OCI-M2 (cell line): ENCODE results near the gene RMND1.
"Not testable (repeated sequence)": the region's sequence is repeated elsewhere in the genome, so short reads cannot be mapped to it uniquely, and the experiment has no call there.

Experiments used
- DNase-seq: peaks from one replicate; lab custom pipeline; 2025; ENCODE audit not compliant: unreplicated experiment; lab: John Stamatoyannopoulos, UW

Gene RMND1

GRCh38 chr6:151387175-151387970 lies 64.6 kb downstream of the RMND1 start:
- no peak for DNase-seq

GRCh38 chr6:151385177-151385576 lies 66.7 kb downstream of the RMND1 start:
- DNase-seq = no peak

GRCh38 chr6:151384151-151384550 lies 67.8 kb downstream of the RMND1 start:
- DNase-seq = no peak

- not testable (repeated sequence) for DNase-seq
Observed at GRCh38 chr6:151382631-151383030, 69.3 kb downstream of the RMND1 start.

- no peak for DNase-seq
Observed at GRCh38 chr6:151381722-151382121, 70.2 kb downstream of the RMND1 start.

- DNase-seq = no peak
Observed at GRCh38 chr6:151380848-151381205, 71.1 kb downstream of the RMND1 start.

GRCh38 chr6:151379933-151380847 lies 71.7 kb downstream of the RMND1 start:
- DNase-seq = no peak

GRCh38 chr6:151377095-151377494 lies 74.8 kb downstream of the RMND1 start:
- no peak for DNase-seq

- DNase-seq = no peak
Observed at GRCh38 chr6:151376440-151376839, 75.5 kb downstream of the RMND1 start.

- no peak for DNase-seq
Observed at GRCh38 chr6:151375833-151376232, 76.1 kb downstream of the RMND1 start.

- DNase-seq = no peak
Observed at GRCh38 chr6:151374036-151374683, 77.8 kb downstream of the RMND1 start.

- no peak for DNase-seq
Observed at GRCh38 chr6:151372164-151372563, 79.8 kb downstream of the RMND1 start.

- DNase-seq = no peak
Observed at GRCh38 chr6:151370509-151371078, 81.3 kb downstream of the RMND1 start.

GRCh38 chr6:151365233-151365632 lies 86.7 kb downstream of the RMND1 start:
- no peak for DNase-seq

- DNase-seq = no peak
Observed at GRCh38 chr6:151359486-151359885, 92.4 kb downstream of the RMND1 start.

GRCh38 chr6:151358475-151358874 lies 93.5 kb downstream of the RMND1 start:
- no peak for DNase-seq

GRCh38 chr6:151357758-151358436 lies 94.0 kb downstream of the RMND1 start:
- DNase-seq = no peak

GRCh38 chr6:151356983-151357382 lies 94.9 kb downstream of the RMND1 start:
- not testable (repeated sequence) for DNase-seq
